SK-N-MC (cell line): ENCODE measurements around the gene PDZD2.

Source experiments
- EZH2 ChIP-seq: fragments of 200-600 bp; sonication (generic); IDR thresholded peaks from one replicate; pipeline ENCODE4 v1.6.1; 2017; ENCODE audit warnings: antibody characterized with exemption
- POLR2AphosphoS5 ChIP-seq: IDR thresholded peaks from 2 replicates; pipeline ENCODE4 v1.6.1; 2012; ENCODE audit warnings: mild to moderate bottlenecking, low read depth, low read length, borderline replicate concordance

GRCh38 chr5:31733371-31733770 is 94.4 kb downstream of the PDZD2 start:
- no peak for TF ChIP-seq POLR2AphosphoS5
- no peak for TF ChIP-seq EZH2
